HG02623 (cell line): Measurements from ENCODE around the gene DTHD1.

ENCODE experiments used
- ATAC-seq: cut with Tn5 transposase; IDR thresholded peaks from one replicate; pipeline ENCODE4 v1.9.1; 2021; ENCODE audit warnings: moderate library complexity; ENCODE audit not compliant: unreplicated experiment

The DTHD1 gene

DNA sequence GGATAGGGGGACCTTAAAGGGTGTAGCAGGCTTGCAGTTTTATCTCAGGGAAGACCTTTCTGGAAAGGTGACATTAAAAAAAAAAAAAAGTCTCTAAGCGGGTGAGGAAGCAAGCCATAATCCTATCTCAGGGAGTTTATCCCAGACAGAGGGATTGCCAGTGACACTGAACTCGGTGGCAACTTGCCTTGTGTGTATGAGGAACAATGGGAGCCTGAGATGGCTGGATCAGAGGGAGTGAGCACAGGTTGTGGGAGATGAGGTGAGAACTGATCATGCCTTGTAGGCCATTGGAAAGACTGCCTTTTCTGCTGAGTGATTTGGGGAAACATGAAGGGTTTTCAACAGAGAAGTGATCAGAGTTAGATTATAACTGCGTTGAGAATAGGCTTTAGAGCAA lies 31.1 kb downstream of the DTHD1 start:
- no peak for ATAC-seq

- no peak for ATAC-seq
These were observed 31.9 kb downstream of the DTHD1 start for GRCh38 chr4:36313301-36313700.

DNA sequence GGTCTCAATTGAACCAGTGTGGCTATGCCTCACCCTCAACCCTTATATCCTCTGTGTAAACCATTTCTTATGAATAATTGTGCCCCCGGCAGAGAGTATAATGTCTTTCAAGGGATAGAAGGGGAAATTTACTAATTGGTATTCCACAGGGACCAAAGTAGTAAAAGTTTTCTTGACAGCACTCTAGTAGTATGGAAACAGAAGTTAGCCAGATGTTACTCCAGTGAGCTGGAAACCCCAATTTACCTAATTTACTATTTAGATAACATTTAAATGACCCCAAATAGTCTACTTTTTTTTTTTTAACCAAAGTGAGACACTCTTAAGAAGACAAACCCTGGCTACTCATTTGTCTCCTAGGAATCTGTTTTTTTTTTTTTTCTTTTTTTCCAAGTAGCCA lies 32.3 kb downstream of the DTHD1 start:
- no peak for ATAC-seq

DNA sequence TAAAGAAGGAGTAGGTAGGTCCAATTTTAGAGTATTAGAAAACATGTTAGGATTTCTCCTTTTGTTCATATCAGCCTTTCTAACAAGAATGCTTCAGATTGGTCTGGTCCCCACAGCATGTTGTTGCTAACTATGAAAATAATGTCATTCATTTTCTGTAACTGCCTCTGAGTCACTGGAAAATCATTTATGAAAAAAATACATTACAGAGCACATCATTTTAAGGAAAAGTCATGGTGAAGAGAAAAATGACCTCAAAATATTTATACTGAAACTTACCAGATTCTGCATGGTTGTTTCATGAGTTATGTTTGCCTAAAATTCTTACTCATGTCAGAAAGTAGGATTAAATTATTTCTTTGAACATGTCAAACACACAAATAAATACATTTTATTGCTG lies 35.2 kb downstream of the DTHD1 start:
- no peak for ATAC-seq

GRCh38 chr4:36317721-36318120 lies 36.3 kb downstream of the DTHD1 start:
- ATAC-seq, result no peak

GRCh38 chr4:36320117-36320896 lies 38.9 kb downstream of the DTHD1 start:
- peak; percentile 33 for ATAC-seq

DNA sequence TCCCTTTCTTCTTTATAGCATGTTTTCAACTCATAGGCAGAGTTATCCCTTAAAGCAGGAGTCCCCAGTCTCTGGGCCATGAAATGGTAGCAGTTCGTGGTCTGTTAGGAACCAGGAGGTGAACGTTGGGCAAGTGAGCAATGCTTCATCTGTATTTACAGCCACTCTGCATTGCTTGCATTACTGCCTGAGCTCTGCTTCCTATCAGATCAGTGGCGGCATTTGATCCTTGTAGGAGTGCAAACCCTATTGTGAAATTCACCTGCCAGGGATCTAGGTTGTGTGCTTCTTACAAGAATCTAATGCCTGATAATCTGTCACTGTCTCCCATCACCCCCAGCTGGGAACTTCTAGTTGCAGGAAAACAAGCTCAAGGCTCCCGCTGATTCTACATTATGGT lies 39.8 kb downstream of the DTHD1 start:
- ATAC-seq, result no peak

GRCh38 chr4:36322921-36323354 lies 41.5 kb downstream of the DTHD1 start:
- peak; percentile 33 for ATAC-seq

- ATAC-seq, result no peak
These were observed 42.5 kb downstream of the DTHD1 start for GRCh38 chr4:36323816-36324419.

DNA sequence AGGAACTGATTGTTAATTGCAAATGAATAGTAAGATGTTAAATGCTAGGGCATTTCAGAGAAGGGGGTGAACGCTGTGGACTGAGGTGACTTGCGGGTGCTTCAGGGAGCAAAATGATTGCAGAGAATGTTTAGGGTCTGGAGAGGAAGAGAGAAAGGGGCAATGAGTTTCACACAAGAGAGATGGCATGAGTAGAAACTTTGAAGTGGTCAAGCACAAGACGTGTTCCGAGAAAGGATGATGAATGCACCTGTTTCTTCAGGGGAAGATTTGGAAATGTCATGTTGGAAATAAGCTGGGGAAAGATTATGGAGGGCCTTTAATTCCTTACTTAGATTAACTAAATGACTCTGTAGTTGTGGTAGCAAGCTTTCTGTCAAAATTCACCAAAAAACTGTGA lies 43.4 kb downstream of the DTHD1 start:
- ATAC-seq, result no peak

DNA sequence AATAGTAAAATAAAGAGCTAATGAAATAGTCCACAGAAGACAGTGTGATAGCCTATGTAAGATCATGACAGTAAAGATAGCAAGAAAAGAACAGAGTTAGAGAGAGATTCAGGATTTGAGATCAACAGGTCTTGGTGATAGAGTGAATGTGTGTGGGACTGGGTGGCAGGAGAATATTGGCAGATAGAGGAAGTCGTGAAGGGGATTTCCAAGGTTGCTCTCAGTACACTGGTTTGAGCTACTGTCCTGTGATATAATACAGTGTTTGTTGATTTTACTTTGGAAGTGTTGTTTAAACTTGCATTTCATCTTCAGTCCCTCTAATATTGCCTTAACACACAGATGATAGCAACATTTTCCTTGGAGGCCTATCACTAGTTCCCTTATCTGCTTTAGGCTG lies 44.1 kb downstream of the DTHD1 start:
- peak; percentile 78 for ATAC-seq

- ATAC-seq, result no peak
These were observed 44.5 kb downstream of the DTHD1 start for GRCh38 chr4:36325926-36326325.

GRCh38 chr4:36326476-36327029 lies 45.1 kb downstream of the DTHD1 start:
- ATAC-seq, result no peak

DNA sequence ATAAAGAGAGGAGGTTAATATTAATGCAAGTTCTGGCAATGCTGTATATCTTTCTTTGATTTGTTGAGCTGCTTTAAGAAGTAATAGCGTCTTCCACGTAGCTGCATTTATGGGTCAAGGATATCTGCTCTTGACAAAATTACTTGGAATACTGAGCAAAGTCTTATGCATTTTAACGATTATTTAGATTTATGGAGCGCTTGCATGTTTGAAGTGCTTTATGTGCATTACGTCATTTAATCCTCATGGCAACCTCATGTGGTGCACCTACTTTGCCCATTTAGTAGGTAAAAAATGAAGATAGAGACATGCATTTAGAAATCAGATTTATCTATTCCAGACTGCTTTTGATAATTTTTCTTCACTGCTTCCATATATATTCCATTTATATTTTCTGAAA lies 46.0 kb downstream of the DTHD1 start:
- no peak for ATAC-seq

DNA sequence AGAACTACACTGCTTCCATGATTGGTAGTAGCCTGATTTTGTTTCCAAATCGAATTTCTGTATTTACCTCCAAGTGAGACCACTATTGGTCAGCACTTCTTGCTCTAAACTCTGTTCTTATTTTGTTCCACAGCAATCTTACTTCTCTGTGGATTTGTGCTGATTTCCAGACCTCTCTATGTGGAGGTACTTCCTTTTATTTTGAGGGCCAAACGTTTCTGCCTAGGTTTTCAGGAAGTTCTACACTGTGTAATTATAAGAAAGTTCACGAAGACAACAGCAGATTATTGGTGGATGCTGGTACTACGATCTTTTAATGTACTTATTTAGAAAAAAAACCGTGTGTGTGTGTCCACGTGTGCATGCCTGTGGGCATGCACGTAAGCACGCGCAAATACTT lies 46.7 kb downstream of the DTHD1 start:
- ATAC-seq, result no peak

DNA sequence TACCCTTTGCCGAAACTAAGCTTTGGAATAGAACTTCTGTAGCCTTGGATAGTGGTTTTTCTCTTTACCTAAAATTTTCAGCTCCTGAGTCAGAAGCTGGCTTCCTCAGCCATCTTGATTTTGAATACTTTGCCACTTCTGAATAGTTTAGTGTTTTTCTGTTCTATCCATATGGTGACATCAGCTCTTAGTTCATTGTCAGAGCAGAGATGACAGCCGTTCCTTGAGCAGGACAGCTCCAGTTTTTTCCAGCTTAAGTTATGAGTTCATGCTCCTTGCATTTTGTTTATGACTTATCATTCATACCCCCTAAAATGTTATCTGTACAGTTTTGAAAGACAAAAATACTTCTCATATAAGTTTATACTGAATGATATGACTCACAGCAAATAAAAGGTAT lies 47.8 kb downstream of the DTHD1 start:
- ATAC-seq, result no peak

DNA sequence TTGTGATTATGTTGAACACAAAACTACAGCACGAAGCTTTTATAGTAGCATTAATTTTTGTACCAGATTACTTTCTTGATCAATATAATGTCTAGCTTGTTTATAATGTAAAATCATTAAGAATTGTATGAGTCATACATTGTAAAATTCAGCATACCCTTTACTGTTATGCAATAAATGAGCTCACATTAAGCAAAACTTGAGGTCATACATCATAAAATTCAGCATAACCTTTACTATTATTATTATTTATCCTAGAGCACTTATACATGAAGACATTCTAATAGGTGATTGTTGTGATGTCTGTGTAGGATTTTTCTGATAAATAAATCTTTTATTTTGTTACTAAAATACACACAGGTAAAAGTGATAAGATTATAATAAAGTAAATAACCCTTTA lies 49.4 kb downstream of the DTHD1 start:
- no peak for ATAC-seq

GRCh38 chr4:36332023-36332781 lies 50.8 kb downstream of the DTHD1 start:
- ATAC-seq, result peak; percentile 71

DNA sequence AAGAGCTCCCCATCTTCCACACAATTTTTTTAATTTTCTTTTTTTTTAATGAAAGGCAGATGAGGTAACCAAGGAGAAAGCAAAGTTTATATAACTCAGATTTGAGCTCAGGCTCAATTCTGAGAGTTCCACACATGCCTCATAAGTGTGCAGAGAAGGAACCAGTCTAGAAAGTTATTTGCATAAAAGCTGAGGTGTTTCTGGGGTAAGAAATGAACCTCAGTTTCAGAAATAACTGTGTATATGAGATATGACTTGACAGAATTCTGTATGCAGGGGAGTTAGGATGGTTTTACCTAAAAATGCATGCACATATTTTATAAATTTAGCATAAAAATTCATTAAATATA lies 51.3 kb downstream of the DTHD1 start:
- peak; percentile 99 for ATAC-seq

- no peak for ATAC-seq
These were observed 52.0 kb downstream of the DTHD1 start for GRCh38 chr4:36333303-36333877.

DNA sequence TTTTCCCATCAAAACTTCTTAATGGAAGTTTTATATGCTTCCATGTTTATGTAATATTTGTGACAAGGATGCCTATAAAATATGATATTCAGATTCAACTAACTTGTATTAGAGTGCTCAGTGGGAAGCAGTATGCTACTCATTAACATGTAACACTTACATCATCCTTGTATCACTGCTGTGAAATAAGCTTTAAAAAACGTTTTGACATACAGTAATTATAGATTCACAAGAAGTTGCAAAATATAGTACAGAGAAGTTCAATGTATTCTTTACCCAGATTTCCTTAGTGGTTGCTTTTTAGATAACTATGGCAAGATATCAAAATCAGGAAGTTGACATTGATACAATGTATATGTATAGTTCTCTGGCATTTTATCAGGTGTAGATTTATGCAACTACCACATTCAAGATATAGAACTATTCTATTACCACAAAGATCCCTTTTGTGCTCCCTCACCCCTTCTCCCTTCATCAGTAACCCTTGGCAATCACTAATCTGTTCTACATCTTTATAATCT lies 56.3 kb downstream of the DTHD1 start:
- ATAC-seq, result no peak
